ENCODE data around the gene CMPK2.

Gene CMPK2

DNA sequence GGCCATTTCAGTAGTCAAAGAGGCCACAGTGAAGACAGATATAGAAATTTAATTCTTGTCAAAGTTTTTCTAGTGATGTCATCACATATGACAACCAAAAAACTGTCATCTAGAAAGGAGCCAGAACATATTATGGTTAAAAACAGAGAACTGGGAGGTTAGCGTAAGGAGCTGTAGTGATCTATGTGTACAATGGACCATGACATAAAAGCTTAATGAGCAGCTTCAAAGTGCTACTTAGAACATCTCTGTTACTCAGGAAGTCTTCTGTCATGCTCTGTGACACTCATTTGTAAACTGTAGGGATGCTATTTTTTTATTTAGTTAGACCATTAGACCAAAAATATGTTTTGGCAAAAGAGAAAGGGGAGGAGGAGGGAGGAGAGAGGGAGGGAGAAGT lies 57.3 kb downstream of the CMPK2 start:
- no peak for DNase-seq

DNA sequence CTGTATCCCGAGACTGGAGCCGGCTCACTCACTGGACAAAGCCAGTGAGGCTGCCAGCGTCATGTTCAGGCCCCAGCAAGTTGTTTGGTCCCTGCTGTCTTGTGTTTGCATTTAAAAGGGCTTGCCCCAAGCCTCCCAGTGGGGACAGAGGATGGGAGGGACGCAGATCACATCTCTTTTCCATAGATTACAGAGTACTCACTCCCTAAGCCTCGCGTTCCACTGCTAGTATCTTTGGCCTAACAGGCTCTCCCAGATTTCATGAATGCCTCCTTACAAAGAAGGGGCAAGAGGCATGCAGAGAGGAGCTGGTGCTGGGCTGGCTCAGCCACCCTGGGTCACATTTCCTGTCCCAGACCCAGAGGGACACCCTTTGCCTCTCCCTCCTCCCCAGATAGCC lies 59.1 kb downstream of the CMPK2 start:
- no peak for DNase-seq

GRCh38 chr2:6800553-6800952 lies 65.2 kb downstream of the CMPK2 start:
- DNase-seq = no peak

Measured in SHP77 (cell line).